Measurements from ENCODE around the gene CCDC33.

Gene CCDC33

GRCh38 chr15:74317820-74318375 lies 81.8 kb downstream of the CCDC33 start:
- DNase-seq, result peak; percentile 25

DNA sequence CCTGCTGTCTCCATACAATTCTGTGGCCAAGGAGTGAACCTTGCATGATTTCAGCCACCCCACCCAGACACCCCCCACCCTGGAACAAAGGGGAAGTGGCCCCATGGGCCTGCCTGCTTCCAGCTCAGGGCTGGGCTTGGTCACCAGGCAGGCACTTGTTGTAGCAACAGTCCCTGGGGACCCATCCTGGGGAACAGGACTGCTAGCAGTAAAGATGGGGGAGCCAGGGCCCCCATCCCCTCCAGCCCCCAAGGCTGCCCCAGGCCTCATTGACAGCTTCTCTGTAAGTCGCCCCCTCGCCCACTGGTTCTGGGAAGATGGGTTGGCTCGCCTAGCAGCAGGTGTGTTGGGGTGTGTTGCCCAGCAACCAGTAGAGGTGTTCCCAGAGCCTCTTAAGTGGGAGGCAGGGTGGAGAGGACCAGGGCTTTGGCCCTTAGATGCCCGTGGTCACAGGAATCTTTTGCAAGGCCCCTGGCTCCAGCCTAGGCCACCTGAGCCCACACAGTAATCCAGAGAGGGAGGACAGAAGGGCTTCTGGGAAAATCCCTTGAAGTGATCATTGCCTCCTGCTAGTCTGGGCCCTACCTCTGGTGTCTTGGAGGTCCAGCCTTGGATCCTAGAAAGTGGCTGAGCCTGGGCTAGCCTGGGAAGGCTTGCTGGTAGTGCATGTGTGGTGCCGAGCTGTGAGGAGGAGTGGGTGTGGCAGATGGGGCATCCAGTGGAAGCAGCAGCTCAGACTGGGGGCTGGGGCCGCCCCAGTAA lies 82.4 kb downstream of the CCDC33 start:
- DNase-seq, result peak; percentile 81

DNA sequence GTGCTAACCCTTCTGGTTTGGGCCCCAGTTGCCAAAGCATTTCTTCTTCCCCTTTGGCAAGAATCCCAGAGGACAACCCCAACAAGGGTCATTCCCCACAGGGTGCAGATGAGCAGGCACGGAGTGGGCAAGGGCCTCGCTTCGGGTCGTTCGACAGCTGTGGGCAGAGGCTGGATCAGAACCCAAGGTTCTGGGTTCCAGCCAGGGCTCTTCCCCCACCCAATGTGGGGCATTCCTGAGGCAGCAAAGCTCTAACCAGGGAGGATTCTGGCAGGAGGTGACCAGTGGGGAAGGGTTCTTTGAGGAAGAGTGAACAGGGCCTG lies 83.0 kb downstream of the CCDC33 start:
- DNase-seq, result no peak

DNA sequence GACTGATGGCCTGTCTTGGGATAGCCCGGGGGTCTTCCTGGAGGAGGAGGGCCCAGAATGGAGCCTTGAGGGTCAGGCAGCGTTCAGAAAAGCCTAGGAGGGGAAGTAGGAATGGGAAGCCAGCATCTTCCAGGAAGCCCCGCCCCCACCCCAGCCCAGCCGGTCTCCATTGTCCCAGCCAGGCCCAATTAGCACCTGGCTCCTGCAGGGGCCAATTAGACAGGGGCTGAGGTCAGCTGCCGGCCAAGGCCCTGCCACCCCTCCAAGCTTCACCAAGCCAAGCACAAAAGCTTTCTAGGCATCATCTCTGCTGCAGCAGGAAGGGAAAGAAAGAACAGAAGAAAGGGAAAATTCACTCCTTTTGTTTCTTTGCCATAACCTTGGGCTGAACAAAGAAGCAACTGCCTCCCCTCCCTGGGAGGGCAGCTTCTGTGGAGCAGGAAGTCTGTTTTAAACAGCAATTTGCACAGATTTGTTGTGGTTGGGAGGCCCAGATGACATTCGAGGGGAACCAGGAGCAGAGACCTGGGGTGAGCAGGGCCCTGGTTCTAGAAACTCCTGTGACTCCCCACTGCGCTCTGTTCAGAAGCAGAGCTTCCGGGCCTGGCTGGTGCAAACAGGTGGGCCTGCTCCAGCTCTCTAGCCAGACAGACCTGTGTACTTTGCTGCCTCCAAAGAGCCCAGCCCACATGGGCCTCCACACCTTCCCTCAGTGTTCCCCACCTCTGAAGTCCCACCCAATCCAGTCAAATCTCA lies 83.6 kb downstream of the CCDC33 start:
- DNase-seq, result peak; percentile 19

GRCh38 chr15:74320352-74321247 lies 84.5 kb downstream of the CCDC33 start:
- DNase-seq, result peak; percentile 55

DNA sequence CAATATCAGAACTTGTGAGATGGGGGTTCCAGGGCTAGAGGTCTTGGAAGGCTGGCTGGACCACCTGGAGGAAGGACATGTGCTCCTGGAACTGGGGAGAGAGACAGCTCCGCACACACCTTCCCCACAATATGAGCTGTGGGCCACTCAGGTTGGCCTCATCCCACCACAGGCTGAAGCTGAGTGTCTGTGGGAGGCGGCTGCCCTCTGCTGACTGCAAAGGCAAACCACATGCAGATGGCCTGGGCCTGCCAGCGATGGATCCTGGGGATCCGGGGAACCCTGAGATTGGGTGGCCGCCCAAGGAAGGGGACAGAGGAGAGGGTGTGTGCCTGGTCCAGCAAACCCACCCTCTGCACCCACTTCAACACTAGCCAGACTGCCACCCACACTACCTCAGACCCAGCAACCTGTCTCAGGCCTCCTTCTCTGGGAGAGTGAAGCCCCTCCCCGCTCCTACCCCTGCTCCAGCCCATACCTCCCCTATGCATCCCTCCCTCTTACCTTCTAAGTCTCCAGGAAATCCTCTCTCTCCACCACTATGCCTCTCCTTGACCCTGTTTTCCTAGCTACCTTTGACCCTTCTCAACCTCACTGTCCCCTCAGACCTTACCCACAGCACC lies 86.5 kb downstream of the CCDC33 start:
- peak; percentile 79 for DNase-seq

- no peak for DNase-seq
Observed at GRCh38 chr15:74324714-74325113, 88.6 kb downstream of the CCDC33 start.

GRCh38 chr15:74326746-74327145 lies 90.6 kb downstream of the CCDC33 start:
- no peak for DNase-seq

GRCh38 chr15:74327756-74328155 lies 91.6 kb downstream of the CCDC33 start:
- no peak for DNase-seq

DNA sequence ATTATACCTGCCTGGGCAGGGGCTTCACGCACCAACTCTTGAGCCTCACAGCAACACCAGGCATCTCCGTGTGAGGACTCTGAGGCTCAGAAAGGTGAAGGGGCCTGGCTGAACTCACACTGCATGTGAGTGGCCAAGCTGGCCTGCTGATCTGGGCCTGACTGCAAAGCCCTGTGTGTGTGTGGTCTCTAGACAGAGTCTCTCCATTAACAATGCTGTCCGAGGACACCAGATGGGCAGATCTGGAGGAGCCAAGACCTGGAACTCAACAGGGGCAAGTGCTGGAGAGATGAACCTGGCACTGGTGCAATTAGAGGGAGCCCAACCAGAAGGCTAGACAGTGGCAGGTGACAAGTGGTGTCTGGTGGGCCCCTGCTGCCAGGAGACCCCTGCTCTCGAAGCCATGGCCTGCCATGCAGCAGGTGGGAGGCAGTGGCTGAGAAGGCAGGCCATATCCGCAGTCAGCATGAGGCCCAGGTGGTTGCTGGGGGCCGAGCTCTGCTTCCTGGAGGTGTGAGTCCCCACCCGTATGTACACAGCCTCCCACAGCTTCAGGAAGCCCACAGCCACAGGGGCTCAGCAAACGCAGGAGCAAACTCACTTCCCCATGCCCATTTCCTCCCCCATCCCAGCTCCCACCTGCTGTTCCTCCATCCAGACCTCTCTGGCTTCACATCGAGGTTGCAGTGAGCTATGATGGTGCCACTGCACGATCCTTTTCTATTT lies 92.4 kb downstream of the CCDC33 start:
- DNase-seq, result no peak

GRCh38 chr15:74330861-74331408 lies 94.8 kb downstream of the CCDC33 start:
- DNase-seq, result no peak

- DNase-seq, result no peak
Observed at GRCh38 chr15:74332011-74332410, 95.9 kb downstream of the CCDC33 start.

- DNase-seq, result no peak
Observed at GRCh38 chr15:74332611-74333010, 96.5 kb downstream of the CCDC33 start.

DNA sequence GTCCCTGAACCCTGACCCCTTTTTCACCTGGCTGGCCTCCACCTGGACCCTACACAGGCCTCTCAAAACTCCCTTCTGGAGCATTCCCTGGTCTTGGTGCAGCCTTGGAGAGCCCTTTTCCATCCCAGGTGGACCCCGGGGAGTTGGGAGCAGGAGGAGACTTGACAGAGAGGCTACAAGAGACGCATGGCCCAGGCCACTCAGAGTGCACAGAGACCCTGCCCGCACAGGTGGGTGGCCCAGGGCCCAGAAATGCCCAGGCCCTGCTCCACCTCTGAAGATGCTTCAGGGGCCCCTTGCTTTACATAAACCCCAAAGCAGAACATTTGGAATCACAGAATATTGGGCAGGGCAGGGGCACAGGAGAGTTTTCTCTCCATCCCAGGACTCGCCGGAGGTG lies 97.0 kb downstream of the CCDC33 start:
- DNase-seq, result no peak

GRCh38 chr15:74333662-74334061 lies 97.5 kb downstream of the CCDC33 start:
- no peak for DNase-seq

- DNase-seq, result no peak
Observed at GRCh38 chr15:74334127-74334526, 98.0 kb downstream of the CCDC33 start.

DNA sequence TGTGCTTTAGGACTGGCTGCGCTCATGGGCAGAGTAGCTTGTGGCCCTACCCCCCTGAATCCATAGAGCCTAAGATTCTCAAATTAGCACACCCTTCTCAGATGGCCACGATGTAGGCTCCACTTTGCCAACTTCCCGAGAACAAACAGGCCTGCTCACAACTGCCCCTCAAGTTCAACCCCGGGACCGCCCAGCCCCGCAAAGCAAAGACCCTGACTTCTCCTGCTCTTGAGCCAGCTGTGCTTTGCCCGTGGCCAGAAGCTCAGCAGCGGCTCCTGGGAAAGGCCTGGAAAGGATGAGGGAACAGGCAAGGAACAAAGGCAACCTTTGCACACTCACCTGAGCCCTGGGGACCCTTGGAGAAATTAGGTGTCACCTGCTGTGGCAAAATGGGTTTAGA lies 99.3 kb downstream of the CCDC33 start:
- no peak for DNase-seq

DNA sequence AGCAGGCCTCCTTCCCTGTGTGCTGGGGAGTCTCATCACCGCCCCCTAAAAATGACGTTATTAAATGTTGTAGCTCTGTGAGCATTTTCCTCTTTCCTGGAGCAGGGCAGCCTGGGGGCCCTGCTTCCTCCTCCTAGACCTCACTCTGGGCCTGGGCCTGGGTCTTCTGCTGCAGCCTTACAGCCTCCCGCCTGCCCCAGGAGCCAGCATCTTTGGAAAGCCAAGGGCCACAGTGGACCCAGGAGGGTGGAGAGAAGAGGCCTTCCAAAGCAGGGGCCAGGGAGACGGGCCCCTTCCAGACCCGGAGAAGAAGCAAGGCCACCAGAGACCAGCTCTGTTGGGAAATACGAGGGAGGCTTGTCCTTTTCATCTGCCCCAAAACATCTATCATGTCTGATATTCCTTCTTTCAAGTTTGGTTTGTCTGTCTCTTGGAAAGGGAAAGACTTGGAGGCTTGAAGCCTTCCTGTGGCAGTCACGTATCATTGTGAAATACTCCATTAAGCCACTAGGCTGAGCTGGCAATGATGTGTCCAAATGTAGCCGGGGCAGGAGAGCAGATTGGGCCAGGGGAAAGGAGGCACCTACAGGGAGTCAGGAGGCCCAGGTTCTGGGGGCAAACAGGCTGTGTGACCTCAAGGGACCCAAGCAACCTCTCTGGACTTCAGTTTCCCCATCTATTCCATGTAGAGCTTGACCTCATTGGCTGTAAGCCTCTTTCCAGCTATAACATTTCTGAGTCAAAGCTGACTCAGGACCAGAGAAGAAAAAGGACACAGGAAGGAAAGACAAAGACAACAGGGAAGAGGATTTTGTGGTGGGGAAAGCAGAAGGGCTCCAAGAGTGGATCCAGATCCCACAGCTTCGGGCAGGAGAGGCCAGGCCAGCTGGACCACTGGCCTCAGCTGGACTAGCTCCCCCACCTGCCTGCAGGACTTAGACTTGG lies 100.2 kb downstream of the CCDC33 start:
- DNase-seq, result no peak

DNA sequence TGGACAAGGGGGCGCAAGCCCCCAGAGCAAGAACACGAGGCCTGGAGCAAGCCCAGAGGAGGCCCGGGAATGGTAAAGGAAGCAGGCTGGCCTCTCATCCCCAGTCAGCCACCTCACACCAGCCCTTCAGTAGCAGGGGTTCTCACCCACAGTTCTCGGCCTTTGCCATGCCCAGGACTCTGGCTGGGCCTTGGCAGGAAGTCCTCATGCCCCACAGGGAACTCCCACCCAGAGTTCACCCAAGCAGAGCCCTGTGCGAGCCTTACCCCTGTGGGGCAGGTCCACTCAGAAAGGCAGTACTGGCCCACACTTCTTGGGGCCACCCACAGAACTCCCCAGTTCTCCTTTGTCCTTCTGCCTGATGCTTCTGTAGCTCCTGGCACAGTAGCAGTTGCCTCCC lies 101.0 kb downstream of the CCDC33 start:
- DNase-seq, result no peak

DNA sequence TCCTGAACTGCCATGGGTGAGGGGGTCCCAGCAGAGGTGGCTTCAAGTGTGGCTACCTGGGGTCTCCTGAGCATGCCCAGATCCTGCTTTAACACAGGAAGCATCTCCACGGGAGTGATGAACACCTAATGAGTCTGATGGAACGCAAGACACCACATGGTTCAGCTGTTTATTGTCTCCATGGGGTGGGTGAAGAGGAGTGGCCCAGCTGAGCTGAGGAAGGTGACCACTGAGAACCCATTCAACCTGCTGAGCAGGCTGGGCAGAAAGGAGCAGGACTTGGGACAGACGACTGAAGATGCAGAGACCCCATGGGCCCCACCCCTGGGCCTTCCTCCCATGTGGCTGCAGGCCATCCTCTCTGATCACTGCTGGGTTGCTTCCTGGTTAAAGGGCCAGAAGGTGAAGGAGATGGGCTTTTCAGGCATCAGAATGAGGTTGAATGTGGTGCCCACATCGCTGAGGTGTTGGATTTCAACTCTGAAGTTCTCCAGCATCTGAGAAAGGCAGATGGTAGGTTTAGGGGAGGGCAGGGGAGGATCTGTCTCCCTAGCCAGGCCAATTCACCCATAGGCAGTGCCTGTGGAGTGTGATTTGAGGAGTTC lies 101.6 kb downstream of the CCDC33 start:
- DNase-seq, result no peak
